ENCODE results near the gene NXN.

DNA sequence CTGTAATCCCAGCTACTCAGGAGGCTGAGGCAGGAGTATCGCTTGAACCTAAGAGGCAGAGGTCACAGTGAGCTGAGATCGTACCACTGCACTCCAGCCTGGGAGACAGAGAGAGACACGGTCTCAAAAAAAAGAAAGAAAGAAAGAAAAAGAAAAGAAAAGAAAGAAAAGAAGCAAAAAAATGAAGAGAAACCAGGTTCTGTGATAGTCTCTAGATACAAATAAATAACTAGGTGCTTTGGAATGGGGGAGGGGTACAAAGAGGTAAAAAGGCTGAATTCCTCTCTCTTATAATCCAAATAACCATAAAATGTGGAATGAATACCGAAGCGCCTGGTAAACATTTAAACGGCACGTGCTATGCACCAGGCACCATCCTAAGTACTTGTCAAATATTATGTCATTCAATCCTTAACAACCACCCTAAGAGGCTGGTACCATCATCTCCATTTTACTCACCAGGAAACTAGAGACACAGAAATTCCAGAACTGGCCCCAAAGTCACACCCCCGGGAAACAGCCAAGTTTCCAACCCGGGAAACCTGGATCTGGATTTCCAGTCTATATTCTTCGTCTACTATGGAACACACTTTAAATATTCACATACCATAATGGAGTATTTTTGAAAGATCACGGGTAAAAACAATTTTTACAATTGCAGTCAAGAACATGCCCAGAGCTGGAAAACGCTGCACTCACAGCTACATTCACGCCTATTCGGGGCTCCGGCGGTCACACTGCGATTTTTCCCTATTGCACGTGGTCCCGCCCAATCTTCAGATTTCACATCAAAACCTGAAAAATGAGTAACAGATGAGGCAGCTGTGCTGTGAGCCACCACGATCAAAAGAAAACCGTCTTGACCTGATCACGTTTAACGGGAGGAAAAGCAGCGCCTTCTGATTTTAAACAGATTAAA, 10.5 kb downstream of the NXN start:
- TF ChIP-seq, protein P1, sequence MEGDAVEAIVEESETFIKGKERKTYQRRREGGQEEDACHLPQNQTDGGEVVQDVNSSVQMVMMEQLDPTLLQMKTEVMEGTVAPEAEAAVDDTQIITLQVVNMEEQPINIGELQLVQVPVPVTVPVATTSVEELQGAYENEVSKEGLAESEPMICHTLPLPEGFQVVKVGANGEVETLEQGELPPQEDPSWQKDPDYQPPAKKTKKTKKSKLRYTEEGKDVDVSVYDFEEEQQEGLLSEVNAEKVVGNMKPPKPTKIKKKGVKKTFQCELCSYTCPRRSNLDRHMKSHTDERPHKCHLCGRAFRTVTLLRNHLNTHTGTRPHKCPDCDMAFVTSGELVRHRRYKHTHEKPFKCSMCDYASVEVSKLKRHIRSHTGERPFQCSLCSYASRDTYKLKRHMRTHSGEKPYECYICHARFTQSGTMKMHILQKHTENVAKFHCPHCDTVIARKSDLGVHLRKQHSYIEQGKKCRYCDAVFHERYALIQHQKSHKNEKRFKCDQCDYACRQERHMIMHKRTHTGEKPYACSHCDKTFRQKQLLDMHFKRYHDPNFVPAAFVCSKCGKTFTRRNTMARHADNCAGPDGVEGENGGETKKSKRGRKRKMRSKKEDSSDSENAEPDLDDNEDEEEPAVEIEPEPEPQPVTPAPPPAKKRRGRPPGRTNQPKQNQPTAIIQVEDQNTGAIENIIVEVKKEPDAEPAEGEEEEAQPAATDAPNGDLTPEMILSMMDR (IDR thresholded peaks at IDR 0.05): no peak
- TF ChIP-seq POLR2A (IDR thresholded peaks at IDR 0.05): no peak
